Glutamatergic neuron (in vitro differentiated cells): ENCODE data around the gene BID. TPM values are rescaled to one million over a fixed set of nuclear protein-coding genes. Genes with fewer than 3 reads are reported as not detected.

Experiments
- DNase-seq: peaks from one replicate; pipeline ENCODE4 v3.0.0; 2022
- H3K27ac Mint-ChIP-seq: one replicate; pipeline ENCODE4 v1.8.0; 2020; ENCODE audit warnings: mild to moderate bottlenecking, mixed read lengths, inconsistent platforms; ENCODE audit not compliant: unreplicated experiment
- H3K27me3 Mint-ChIP-seq: one replicate; pipeline ENCODE4 v1.8.0; 2020; ENCODE audit warnings: mild to moderate bottlenecking, moderate library complexity, mixed read lengths, inconsistent platforms; ENCODE audit not compliant: unreplicated experiment
- H3K36me3 Mint-ChIP-seq: one replicate; pipeline ENCODE4 v1.8.0; 2020; ENCODE audit warnings: mild to moderate bottlenecking, mixed read lengths, inconsistent platforms; ENCODE audit not compliant: unreplicated experiment
- H3K4me1 Mint-ChIP-seq: one replicate; pipeline ENCODE4 v1.8.0; 2020; ENCODE audit warnings: mild to moderate bottlenecking, low read depth, mixed read lengths, inconsistent platforms; ENCODE audit not compliant: unreplicated experiment
- H3K4me3 Mint-ChIP-seq: one replicate; pipeline ENCODE4 v1.8.0; 2020; ENCODE audit warnings: mild to moderate bottlenecking, mixed read lengths, inconsistent platforms; ENCODE audit not compliant: unreplicated experiment
- H3K9me3 Mint-ChIP-seq: one replicate; pipeline ENCODE4 v1.8.0; 2020; ENCODE audit warnings: mild to moderate bottlenecking, moderate library complexity, mixed read lengths, inconsistent platforms; ENCODE audit not compliant: unreplicated experiment
- total RNA-seq: library from RNA; stranded (reverse); fragmentation: NEBNext Ultra II Directional; extraction: Animal tissue kit (Norgen Biotek cat#: 25700); gene quantifications from one replicate; pipeline ENCODE4 v1.2.1, GENCODE V29; 2021; ENCODE audit not compliant: unreplicated experiment
- TF ChIP-seq, protein P1 (sequence below): fragments of 200-600 bp; sonication (generic); IDR thresholded peaks from one replicate; pipeline ENCODE4 v1.5.0; 2021; ENCODE audit not compliant: partially characterized antibody, unreplicated experiment

Gene BID
- total RNA-seq, 1 donor from 2014 or later = 18.5 TPM

DNA sequence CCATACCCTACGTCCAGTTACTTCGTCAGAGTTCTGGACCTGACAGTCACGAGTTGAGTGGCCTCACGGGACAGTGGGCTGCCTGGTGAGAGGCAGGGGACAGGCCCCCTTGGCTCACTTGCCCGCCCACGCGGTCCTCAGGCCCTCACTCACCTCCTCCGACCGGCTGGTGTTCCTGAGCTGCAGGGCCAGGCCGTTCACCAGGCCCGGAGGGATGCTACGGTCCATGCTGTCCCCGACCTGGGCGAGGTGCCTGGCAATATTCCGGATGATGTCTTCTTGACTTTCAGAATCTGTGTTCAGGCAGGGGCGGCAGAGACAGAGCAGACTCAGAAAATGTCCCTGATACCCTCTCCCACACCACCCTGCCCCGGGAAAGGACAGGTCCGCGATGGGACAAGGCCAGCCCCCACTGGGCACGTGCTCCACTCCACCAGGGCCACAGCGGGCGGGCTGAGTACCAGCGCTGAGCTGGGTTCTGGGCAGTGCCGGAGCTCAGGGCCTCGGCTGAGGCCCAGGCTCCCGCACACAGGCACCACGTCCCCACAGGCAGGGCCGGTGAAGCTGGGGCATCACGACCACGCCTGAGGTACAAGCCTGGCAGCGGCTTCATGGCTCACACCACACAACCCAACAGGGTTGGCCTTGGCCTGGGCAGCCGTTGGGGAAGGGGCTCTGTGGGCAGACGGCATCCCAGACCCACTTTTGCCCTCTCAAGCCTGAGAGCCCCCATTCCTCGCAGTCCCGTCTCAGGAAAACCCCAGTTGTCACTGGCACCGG lies 34.9 kb downstream of the BID start:
- Mint-ChIP-seq H3K9me3 (peaks cover 4% of the 10 kb centered on the region), H3K4me3 (no peak overlapping the region), H3K36me3 (no peaks in the 10 kb centered on the region), H3K27me3 (peaks cover 1% of the 10 kb centered on the region), H3K27ac (no peak overlapping the region), H3K4me1 (peaks cover 1% of the 10 kb centered on the region)
- DNase-seq = no peak
- TF ChIP-seq, protein P1, sequence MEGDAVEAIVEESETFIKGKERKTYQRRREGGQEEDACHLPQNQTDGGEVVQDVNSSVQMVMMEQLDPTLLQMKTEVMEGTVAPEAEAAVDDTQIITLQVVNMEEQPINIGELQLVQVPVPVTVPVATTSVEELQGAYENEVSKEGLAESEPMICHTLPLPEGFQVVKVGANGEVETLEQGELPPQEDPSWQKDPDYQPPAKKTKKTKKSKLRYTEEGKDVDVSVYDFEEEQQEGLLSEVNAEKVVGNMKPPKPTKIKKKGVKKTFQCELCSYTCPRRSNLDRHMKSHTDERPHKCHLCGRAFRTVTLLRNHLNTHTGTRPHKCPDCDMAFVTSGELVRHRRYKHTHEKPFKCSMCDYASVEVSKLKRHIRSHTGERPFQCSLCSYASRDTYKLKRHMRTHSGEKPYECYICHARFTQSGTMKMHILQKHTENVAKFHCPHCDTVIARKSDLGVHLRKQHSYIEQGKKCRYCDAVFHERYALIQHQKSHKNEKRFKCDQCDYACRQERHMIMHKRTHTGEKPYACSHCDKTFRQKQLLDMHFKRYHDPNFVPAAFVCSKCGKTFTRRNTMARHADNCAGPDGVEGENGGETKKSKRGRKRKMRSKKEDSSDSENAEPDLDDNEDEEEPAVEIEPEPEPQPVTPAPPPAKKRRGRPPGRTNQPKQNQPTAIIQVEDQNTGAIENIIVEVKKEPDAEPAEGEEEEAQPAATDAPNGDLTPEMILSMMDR = no peak

- no peak overlapping the region for H3K4me3 Mint-ChIP-seq
- TF ChIP-seq, protein P1 = no peak
- H3K27ac Mint-ChIP-seq = no peak overlapping the region
- H3K36me3 Mint-ChIP-seq = no peaks in the 10 kb centered on the region
- peaks cover 4% of the 10 kb centered on the region for H3K9me3 Mint-ChIP-seq
- peaks cover 1% of the 10 kb centered on the region for H3K27me3 Mint-ChIP-seq
- no peak for DNase-seq
- peaks cover 1% of the 10 kb centered on the region for H3K4me1 Mint-ChIP-seq
Measured at GRCh38 chr22:17738386-17739128, 35.7 kb downstream of the BID start.

- H3K27me3 Mint-ChIP-seq = peaks cover under 1% of the 10 kb centered on the region
- TF ChIP-seq, protein P1 = no peak
- H3K4me3 Mint-ChIP-seq = no peak overlapping the region
- no peak for DNase-seq
- H3K27ac Mint-ChIP-seq = no peak overlapping the region
- H3K36me3 Mint-ChIP-seq = no peaks in the 10 kb centered on the region
- H3K9me3 Mint-ChIP-seq = no peaks in the 10 kb centered on the region
- peaks cover 2% of the 10 kb centered on the region for H3K4me1 Mint-ChIP-seq
Measured at GRCh38 chr22:17734187-17734586, 40.1 kb downstream of the BID start.

DNA sequence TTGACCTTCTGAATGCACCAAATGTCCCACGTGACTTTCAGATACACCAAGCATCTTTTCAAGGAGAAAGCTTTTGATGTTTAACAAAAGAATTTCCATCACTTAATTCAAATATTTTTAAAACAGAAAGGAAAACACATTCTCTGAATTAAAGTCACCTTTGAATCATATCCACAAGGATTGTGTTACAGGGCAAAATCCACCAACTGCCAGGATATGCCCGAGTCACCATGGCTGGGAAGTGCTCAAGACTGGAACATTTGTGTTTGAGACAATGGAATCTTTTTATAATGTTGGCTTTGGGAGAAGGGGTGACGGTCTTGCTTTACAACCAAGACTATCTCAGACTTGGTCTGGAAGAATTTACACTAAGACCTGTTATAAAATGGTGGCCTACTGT lies 40.8 kb downstream of the BID start:
- H3K9me3 Mint-ChIP-seq = no peaks in the 10 kb centered on the region
- DNase-seq = no peak
- peaks cover 2% of the 10 kb centered on the region for H3K27me3 Mint-ChIP-seq
- TF ChIP-seq, protein P1 = no peak
- H3K36me3 Mint-ChIP-seq = no peaks in the 10 kb centered on the region
- H3K4me3 Mint-ChIP-seq = no peak overlapping the region
- H3K4me1 Mint-ChIP-seq = peaks cover 2% of the 10 kb centered on the region
- no peak overlapping the region for H3K27ac Mint-ChIP-seq
